ENCODE measurements around the gene AKR1B1. TPM values are rescaled to one million over a fixed set of nuclear protein-coding genes. Genes with fewer than 3 reads are reported as not detected.

AKR1B1 gene
- total RNA-seq, 1 donor from 2014 or later = 99.6 TPM

- H3K4me1 Mint-ChIP-seq (ENCODE audit: low read depth, unreplicated experiment) = peaks cover 5% of the 10 kb centered on the region
- no peaks in the 10 kb centered on the region for H3K36me3 Mint-ChIP-seq (ENCODE audit: unreplicated experiment)
- TF ChIP-seq CTCF (IDR thresholded peaks at IDR 0.05; ENCODE audit: partially characterized antibody, unreplicated experiment) = no peak
- H3K27me3 Mint-ChIP-seq (ENCODE audit: unreplicated experiment) = peaks cover 2% of the 10 kb centered on the region
- DNase-seq = no peak
- no peak overlapping the region for H3K4me3 Mint-ChIP-seq (ENCODE audit: unreplicated experiment)
- no peaks in the 10 kb centered on the region for H3K9me3 Mint-ChIP-seq (ENCODE audit: unreplicated experiment)
- H3K27ac Mint-ChIP-seq (ENCODE audit: unreplicated experiment) = no peak overlapping the region
Measured at GRCh38 chr7:134478707-134479106, 19.8 kb upstream of the AKR1B1 start.

- Mint-ChIP-seq H3K4me3 (ENCODE audit: unreplicated experiment) (no peak overlapping the region), H3K9me3 (ENCODE audit: unreplicated experiment) (no peaks in the 10 kb centered on the region), H3K4me1 (ENCODE audit: low read depth, unreplicated experiment) (peaks cover 6% of the 10 kb centered on the region), H3K27ac (ENCODE audit: unreplicated experiment) (no peak overlapping the region), H3K27me3 (ENCODE audit: unreplicated experiment) (peaks cover 2% of the 10 kb centered on the region), H3K36me3 (ENCODE audit: unreplicated experiment) (no peaks in the 10 kb centered on the region)
- no peak for DNase-seq
- no peak for TF ChIP-seq CTCF (IDR thresholded peaks at IDR 0.05; ENCODE audit: partially characterized antibody, unreplicated experiment)
Measured at GRCh38 chr7:134477954-134478353, 19.1 kb upstream of the AKR1B1 start.

DNA sequence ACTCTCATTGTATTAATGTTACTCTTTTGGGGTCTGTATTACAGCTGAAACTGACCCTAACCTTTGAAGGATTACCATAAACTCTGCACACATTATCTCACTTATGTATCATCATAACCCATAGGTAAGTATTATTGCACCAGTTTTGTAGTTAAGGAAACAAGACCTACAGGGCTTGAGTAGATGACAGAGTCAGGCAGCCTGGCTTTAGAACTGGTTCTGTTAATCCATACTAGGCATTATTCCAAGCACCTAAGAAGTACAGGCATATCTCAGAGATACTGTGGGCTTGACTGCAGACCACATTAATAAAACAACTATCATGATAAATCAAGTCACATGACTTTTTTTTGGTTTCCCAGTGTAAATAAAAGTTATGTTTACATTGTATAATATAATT, 17.1 kb upstream of the AKR1B1 start:
- Mint-ChIP-seq H3K4me3 (ENCODE audit: unreplicated experiment) (no peak overlapping the region), H3K36me3 (ENCODE audit: unreplicated experiment) (no peaks in the 10 kb centered on the region), H3K27me3 (ENCODE audit: unreplicated experiment) (peaks cover 2% of the 10 kb centered on the region), H3K9me3 (ENCODE audit: unreplicated experiment) (no peaks in the 10 kb centered on the region), H3K4me1 (ENCODE audit: low read depth, unreplicated experiment) (peaks cover 6% of the 10 kb centered on the region), H3K27ac (ENCODE audit: unreplicated experiment) (no peak overlapping the region)
- no peak for TF ChIP-seq CTCF (IDR thresholded peaks at IDR 0.05; ENCODE audit: partially characterized antibody, unreplicated experiment)
- no peak for DNase-seq

GRCh38 chr7:134474828-134475227, 15.9 kb upstream of the AKR1B1 start:
- Mint-ChIP-seq H3K9me3 (ENCODE audit: unreplicated experiment) (no peaks in the 10 kb centered on the region), H3K27ac (ENCODE audit: unreplicated experiment) (no peak overlapping the region), H3K4me1 (ENCODE audit: low read depth, unreplicated experiment) (peaks cover 6% of the 10 kb centered on the region), H3K4me3 (ENCODE audit: unreplicated experiment) (no peak overlapping the region), H3K36me3 (ENCODE audit: unreplicated experiment) (no peaks in the 10 kb centered on the region), H3K27me3 (ENCODE audit: unreplicated experiment) (peaks cover 2% of the 10 kb centered on the region)
- no peak for TF ChIP-seq CTCF (IDR thresholded peaks at IDR 0.05; ENCODE audit: partially characterized antibody, unreplicated experiment)
- DNase-seq = no peak

DNA sequence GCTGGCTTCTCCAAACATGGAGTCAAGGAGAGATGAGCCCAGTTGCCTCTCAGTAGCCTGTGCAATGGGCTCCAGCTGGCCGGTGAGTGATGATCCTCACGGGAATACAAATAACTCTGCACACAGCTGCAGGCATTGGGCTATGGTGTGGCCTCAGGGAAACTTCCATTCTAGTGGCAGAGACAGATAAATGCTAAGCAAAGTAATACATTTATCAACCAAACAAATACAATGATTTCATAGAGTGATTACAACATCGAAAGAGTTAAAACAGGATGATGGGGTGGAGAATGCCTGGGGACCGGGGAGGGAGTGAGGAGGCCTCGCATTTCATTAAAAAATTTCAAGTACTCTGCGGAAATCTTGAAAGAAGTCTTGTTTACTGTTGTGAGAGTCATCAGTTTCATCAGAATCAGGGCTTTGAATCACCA, 15.0 kb upstream of the AKR1B1 start:
- DNase-seq = peak; percentile 27
- H3K36me3 Mint-ChIP-seq (ENCODE audit: unreplicated experiment) = no peaks in the 10 kb centered on the region
- no peak overlapping the region for H3K4me3 Mint-ChIP-seq (ENCODE audit: unreplicated experiment)
- no peak overlapping the region for H3K27ac Mint-ChIP-seq (ENCODE audit: unreplicated experiment)
- H3K9me3 Mint-ChIP-seq (ENCODE audit: unreplicated experiment) = no peaks in the 10 kb centered on the region
- peaks cover 2% of the 10 kb centered on the region for H3K27me3 Mint-ChIP-seq (ENCODE audit: unreplicated experiment)
- H3K4me1 Mint-ChIP-seq (ENCODE audit: low read depth, unreplicated experiment) = peaks cover 6% of the 10 kb centered on the region
- no peak for TF ChIP-seq CTCF (IDR thresholded peaks at IDR 0.05; ENCODE audit: partially characterized antibody, unreplicated experiment)
